Measurements from ENCODE around the gene AFF3. TPM values are rescaled to one million over a fixed set of nuclear protein-coding genes. Genes with fewer than 3 reads are reported as not detected.
"Not testable (repeated sequence)": the region's sequence is repeated elsewhere in the genome, so short reads cannot be mapped to it uniquely, and the experiment has no call there.

Gene AFF3
- total RNA-seq, 5 donors from 2014 or later (not counting 1 experiment from before 2014, with no cell fraction given), result 9.9 to 23.5 (median 11.5) TPM

DNA sequence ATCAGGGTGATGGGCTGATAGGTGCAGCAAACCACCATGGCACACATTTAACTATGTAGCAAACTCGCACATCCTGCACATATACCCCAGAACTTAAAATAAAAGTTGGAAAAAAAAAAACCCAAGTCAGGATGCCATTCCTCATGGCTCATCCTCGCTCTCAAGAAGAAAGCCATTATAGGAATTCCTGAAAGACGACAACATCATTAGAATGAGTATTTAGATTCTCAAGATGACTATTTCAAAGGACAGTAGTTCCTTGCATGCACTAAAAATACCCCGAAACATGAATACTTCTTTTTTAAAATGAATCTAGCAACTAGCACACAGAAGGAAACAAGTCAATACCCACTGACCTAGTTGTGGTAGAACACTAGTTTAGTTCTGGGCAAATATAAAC is 366.8 kb downstream of the AFF3 start:
- peaks cover 7 to 26% (median 22%) of the 10 kb centered on the region in 3 donors for H3K9me3 Mint-ChIP-seq

DNA sequence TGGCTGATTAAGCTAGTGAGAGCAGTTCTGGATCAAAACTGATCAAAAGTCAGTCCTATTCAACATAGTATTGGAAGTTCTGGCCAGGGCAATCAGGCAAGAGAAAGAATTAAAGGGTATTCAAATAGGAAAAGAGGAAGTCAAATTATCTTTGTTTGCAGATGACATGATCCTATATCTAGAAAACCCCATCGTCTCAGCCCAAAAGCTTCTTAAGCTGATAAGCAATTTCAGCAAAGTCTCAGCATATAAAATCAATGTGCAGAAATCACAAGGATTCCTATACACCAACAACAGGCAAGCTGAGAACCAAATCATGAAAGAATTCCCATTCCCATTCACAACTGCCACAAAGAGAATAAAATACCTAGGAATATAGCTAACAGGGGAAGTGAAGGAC is 368.7 kb downstream of the AFF3 start:
- DNase-seq; H3K27me3 Mint-ChIP-seq; H3K4me3 ChIP-seq (ENCODE audit: control insufficient read depth in 1 of 2, extremely low read depth in 1 of 2, low read length in 1 of 2); H3K27ac ChIP-seq (ENCODE audit: low read length); CTCF ChIA-PET; H3K9me3 ChIP-seq; H3K36me3 ChIP-seq (ENCODE audit: control insufficient read depth in 2 of 2, extremely low read depth in 1 of 2, insufficient read depth in 1 of 2, low read length in 1 of 2); ATAC-seq (replicated peaks in 1 of 4); H3K27ac Mint-ChIP-seq; H3K4me3 Mint-ChIP-seq; H3K4me1 ChIP-seq (ENCODE audit: control insufficient read depth in 1 of 2, extremely low read depth in 1 of 2, insufficient read depth in 2 of 2, low read length in 2 of 2); H3K4me1 Mint-ChIP-seq; POLR2A ChIA-PET; H3K27me3 ChIP-seq (replicated peaks in 1 of 2; ENCODE audit: control insufficient read depth in 2 of 2, extremely low read depth in 1 of 2, insufficient read depth in 2 of 2, low read length in 1 of 2): not testable (repeated sequence)
- H3K36me3 Mint-ChIP-seq, result peaks cover 16% of the 10 kb centered on the region
- peaks cover 8 to 17% (median 11%) of the 10 kb centered on the region in 3 donors for H3K9me3 Mint-ChIP-seq
- no CpG with 5 or more reads among the region's 1 CpG for WGBS (ENCODE audit: insufficient coverage)

More for the DNA sequence above, 366.8 kb downstream of the AFF3 start:
- no peak for ATAC-seq (replicated peaks in 1 of 4)
- Mint-ChIP-seq H3K36me3 (peaks cover 19% of the 10 kb centered on the region), H3K27ac (no peak overlapping the region), H3K4me1 (peaks cover 0 to 5% (median 0%) of the 10 kb centered on the region in 3 donors), H3K27me3 (peaks cover 0 to 3% of the 10 kb centered on the region in 2 donors), H3K4me3 (no peak overlapping the region)
- H3K27ac ChIP-seq (ENCODE audit: low read length), result no peak overlapping the region
- H3K9me3 ChIP-seq, result no peaks in the 10 kb centered on the region
- WGBS (ENCODE audit: insufficient coverage), result no CpG with 5 or more reads among the region's 4 CpGs
- ChIA-PET CTCF (no interaction called here), POLR2A (no interaction called here)
- no peaks in the 10 kb centered on the region for H3K36me3 ChIP-seq (ENCODE audit: control insufficient read depth in 2 of 2, extremely low read depth in 1 of 2, insufficient read depth in 1 of 2, low read length in 1 of 2)
- H3K4me3 ChIP-seq (ENCODE audit: control insufficient read depth in 1 of 2, extremely low read depth in 1 of 2, low read length in 1 of 2), result no peak overlapping the region
- no peaks in the 10 kb centered on the region for H3K27me3 ChIP-seq (replicated peaks in 1 of 2; ENCODE audit: control insufficient read depth in 2 of 2, extremely low read depth in 1 of 2, insufficient read depth in 2 of 2, low read length in 1 of 2)
- no peak for DNase-seq
- H3K4me1 ChIP-seq (ENCODE audit: control insufficient read depth in 1 of 2, extremely low read depth in 1 of 2, insufficient read depth in 2 of 2, low read length in 2 of 2), result no peaks in the 10 kb centered on the region

DNA sequence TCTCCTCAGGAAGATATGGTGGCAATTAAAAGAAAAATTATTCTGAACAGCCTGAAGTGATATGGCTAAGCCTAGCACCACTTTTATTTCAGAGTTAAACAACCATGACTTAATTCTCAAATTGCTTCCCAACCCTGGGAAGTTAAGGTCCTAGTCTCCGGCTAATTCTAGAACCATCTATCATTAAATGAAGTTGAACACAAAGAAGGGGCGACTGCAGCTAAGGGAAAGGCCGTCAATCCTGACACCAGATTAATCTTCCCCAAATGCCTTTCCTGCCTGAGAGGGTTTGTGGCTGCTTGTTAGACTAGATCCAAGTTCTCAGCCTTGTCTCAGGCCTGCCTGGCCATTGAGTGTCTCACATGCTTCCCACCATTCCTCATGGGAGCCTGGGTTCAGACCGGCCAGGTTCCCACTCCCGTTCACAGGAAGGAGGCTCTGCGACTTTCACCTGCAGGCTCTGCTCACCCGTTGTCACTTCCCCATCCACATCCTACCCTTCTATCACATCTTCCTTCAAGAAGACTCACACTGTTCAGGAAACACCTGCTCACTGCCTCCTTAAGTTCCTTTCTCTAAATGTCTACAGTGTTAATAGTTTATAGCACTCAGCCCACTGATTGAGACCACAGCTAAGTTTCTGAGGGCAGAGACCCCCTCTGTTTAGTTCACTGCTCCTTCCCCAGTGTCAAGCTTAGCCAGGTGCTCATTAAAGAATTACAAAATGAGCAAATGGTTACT is 369.6 kb downstream of the AFF3 start:
- Histone ChIP-seq H3K9me3 (no peaks in the 10 kb centered on the region), H3K4me3 (ENCODE audit: control insufficient read depth in 1 of 2, extremely low read depth in 1 of 2, low read length in 1 of 2) (no peak overlapping the region), H3K27ac (ENCODE audit: low read length) (no peak overlapping the region), H3K27me3 (replicated peaks in 1 of 2; ENCODE audit: control insufficient read depth in 2 of 2, extremely low read depth in 1 of 2, insufficient read depth in 2 of 2, low read length in 1 of 2) (peaks cover 0 to 6% of the 10 kb centered on the region in 2 experiments), H3K36me3 (ENCODE audit: control insufficient read depth in 2 of 2, extremely low read depth in 1 of 2, insufficient read depth in 1 of 2, low read length in 1 of 2) (no peaks in the 10 kb centered on the region), H3K4me1 (ENCODE audit: control insufficient read depth in 1 of 2, extremely low read depth in 1 of 2, insufficient read depth in 2 of 2, low read length in 2 of 2) (no peaks in the 10 kb centered on the region)
- ChIA-PET POLR2A (no interaction called here), CTCF (no interaction called here)
- ATAC-seq (replicated peaks in 1 of 4) (no peak), DNase-seq (no peak)
- Mint-ChIP-seq H3K27me3 (peaks cover 0 to 3% of the 10 kb centered on the region in 2 donors), H3K36me3 (peaks cover 9% of the 10 kb centered on the region), H3K9me3 (peaks cover 3 to 11% (median 6%) of the 10 kb centered on the region in 3 donors), H3K4me3 (no peak overlapping the region), H3K4me1 (peaks cover 0 to 5% (median 0%) of the 10 kb centered on the region in 3 donors), H3K27ac (no peak overlapping the region)
- 44% methylated on average over 4 of the region's 7 CpGs for WGBS (ENCODE audit: insufficient coverage)

DNA sequence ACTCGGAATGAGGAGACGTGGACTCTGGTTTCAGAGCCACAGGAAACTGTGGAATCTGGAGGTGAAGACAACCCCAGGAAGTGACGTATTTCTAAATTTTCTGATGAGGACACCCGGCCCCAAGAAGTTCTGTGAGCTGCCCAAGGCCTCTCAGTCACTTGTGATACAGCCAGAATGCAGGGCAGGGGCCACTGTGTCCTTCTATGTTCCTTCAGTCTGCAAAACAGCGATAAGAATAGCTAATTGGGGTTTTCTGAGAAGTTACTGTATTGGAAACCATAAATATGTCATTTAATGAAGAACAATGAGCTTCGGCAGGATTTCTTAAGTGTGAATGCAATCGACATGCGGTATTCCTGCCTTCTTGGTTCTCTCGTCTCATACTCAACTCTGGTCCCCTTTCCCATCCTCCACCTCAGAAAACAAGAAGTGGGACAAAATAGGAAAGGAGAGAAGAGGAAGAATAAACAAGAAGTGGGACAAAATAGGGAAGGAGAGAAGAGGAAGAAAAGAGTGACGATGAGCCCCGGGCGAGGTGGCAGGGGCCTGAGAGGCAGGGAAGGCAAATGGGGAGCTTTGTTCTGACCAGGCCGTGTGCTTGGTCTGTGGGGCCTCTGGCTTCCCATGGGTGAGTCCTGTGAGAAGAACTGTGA is 370.6 kb downstream of the AFF3 start:
- Histone ChIP-seq H3K27me3 (replicated peaks in 1 of 2; ENCODE audit: control insufficient read depth in 2 of 2, extremely low read depth in 1 of 2, insufficient read depth in 2 of 2, low read length in 1 of 2) (peaks cover 0 to 6% of the 10 kb centered on the region in 2 experiments), H3K27ac (ENCODE audit: low read length) (no peak overlapping the region), H3K9me3 (no peaks in the 10 kb centered on the region), H3K4me3 (ENCODE audit: control insufficient read depth in 1 of 2, extremely low read depth in 1 of 2, low read length in 1 of 2) (no peak overlapping the region), H3K4me1 (ENCODE audit: control insufficient read depth in 1 of 2, extremely low read depth in 1 of 2, insufficient read depth in 2 of 2, low read length in 2 of 2) (no peaks in the 10 kb centered on the region), H3K36me3 (ENCODE audit: control insufficient read depth in 2 of 2, extremely low read depth in 1 of 2, insufficient read depth in 1 of 2, low read length in 1 of 2) (no peaks in the 10 kb centered on the region)
- Mint-ChIP-seq H3K27me3 (peaks cover 0 to 3% of the 10 kb centered on the region in 2 donors), H3K9me3 (peaks cover 3 to 11% (median 6%) of the 10 kb centered on the region in 3 donors), H3K36me3 (peaks cover 9% of the 10 kb centered on the region), H3K4me3 (no peak overlapping the region), H3K4me1 (peaks cover 0 to 5% (median 0%) of the 10 kb centered on the region in 3 donors), H3K27ac (peak overlapping the region in 1 of 2 donors; percentile 38)
- 75% methylated on average over 4 of the region's 13 CpGs for WGBS (ENCODE audit: insufficient coverage)
- DNase-seq (peak in 1 of 35 experiments; percentile 16), ATAC-seq (replicated peaks in 1 of 4) (no peak)
- POLR2A ChIA-PET, result no interaction called here
- CTCF ChIA-PET, result interaction anchor here in 1 of 2 donors (0.9 kb wide), 1 partner anchor 53 kb away, joined by 3 read pairs; no protein-coding TSS in a partner anchor

DNA sequence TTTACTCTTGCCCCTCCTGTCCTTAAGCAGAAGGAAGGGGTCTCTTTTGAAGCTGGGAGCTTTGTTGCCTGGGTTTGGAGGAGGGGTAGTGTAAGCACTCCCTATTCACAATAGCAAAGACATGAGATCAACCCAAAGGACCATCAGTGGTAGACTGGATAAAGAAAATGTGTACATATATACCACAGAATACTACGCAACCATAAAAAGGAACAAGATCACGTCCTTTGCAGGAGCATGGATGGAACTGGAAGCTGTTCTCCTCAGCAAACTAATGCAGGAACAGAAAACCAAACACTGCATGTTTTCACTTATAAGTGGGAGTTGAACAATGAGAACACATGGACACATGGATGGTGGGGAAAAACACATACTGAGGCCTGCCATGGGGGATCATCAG is 371.5 kb downstream of the AFF3 start:
- Mint-ChIP-seq H3K36me3 (peaks cover 9% of the 10 kb centered on the region), H3K27me3 (peaks cover 0 to 3% of the 10 kb centered on the region in 2 donors), H3K4me1 (peaks cover 0 to 5% (median 0%) of the 10 kb centered on the region in 3 donors), H3K4me3 (no peak overlapping the region), H3K9me3 (peaks cover 3 to 11% (median 6%) of the 10 kb centered on the region in 3 donors), H3K27ac (no peak overlapping the region)
- Histone ChIP-seq H3K4me3 (ENCODE audit: control insufficient read depth in 1 of 2, extremely low read depth in 1 of 2, low read length in 1 of 2) (no peak overlapping the region), H3K36me3 (ENCODE audit: control insufficient read depth in 2 of 2, extremely low read depth in 1 of 2, insufficient read depth in 1 of 2, low read length in 1 of 2) (no peaks in the 10 kb centered on the region), H3K27ac (ENCODE audit: low read length) (no peak overlapping the region), H3K27me3 (replicated peaks in 1 of 2; ENCODE audit: control insufficient read depth in 2 of 2, extremely low read depth in 1 of 2, insufficient read depth in 2 of 2, low read length in 1 of 2) (peaks cover 0 to 6% of the 10 kb centered on the region in 2 experiments), H3K9me3 (no peaks in the 10 kb centered on the region), H3K4me1 (ENCODE audit: control insufficient read depth in 1 of 2, extremely low read depth in 1 of 2, insufficient read depth in 2 of 2, low read length in 2 of 2) (no peaks in the 10 kb centered on the region)
- ChIA-PET POLR2A (no interaction called here), CTCF (interaction anchor here in 1 of 2 donors (0.9 kb wide), 1 partner anchor 54 kb away, joined by 3 read pairs; no protein-coding TSS in a partner anchor)
- WGBS (ENCODE audit: insufficient coverage), result no CpG with 5 or more reads among the region's 2 CpGs
- DNase-seq, result no peak
- ATAC-seq (replicated peaks in 1 of 4), result no peak

DNA sequence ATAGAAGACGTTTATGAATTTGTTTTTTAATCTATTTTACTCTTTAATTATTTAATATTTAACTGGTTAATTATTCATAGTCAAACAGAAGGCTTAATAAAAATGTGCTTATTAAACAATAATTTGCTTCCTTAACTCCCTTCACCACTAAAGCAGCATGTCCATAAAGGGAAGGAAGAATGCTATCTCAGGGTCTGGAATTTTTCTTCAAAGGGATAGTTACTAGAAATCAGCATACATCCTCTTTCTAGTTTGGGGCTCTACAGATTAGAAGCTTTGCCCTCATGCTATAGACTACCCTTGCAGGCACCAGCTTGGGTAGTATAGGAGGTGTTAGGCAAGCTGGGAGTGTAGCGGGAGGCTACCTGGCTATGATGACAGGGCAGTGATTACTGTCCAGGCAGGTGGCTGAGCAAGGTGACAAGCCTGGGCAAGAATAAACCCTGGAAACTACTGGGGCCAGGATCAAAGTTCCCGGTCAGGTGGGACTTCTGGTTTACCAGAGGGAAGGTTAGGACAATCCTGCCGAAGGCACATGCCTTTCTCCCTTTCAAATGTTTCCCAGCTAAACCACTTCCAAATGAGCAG is 376.6 kb downstream of the AFF3 start:
- H3K36me3 ChIP-seq (ENCODE audit: control insufficient read depth in 2 of 2, extremely low read depth in 1 of 2, insufficient read depth in 1 of 2, low read length in 1 of 2), result no peaks in the 10 kb centered on the region
- no peaks in the 10 kb centered on the region for H3K4me1 Mint-ChIP-seq
- H3K27ac Mint-ChIP-seq, result no peak overlapping the region
- H3K27me3 ChIP-seq (replicated peaks in 1 of 2; ENCODE audit: control insufficient read depth in 2 of 2, extremely low read depth in 1 of 2, insufficient read depth in 2 of 2, low read length in 1 of 2), result peaks cover 0 to 7% of the 10 kb centered on the region in 2 experiments
- DNase-seq, result no peak
- no peaks in the 10 kb centered on the region for H3K27me3 Mint-ChIP-seq
- no peak for ATAC-seq (replicated peaks in 1 of 4)
- H3K4me1 ChIP-seq (ENCODE audit: control insufficient read depth in 1 of 2, extremely low read depth in 1 of 2, insufficient read depth in 2 of 2, low read length in 2 of 2), result no peaks in the 10 kb centered on the region
- H3K9me3 Mint-ChIP-seq, result peaks cover 2 to 7% (median 3%) of the 10 kb centered on the region in 3 donors
- no peak overlapping the region for H3K4me3 Mint-ChIP-seq
- no peak overlapping the region for H3K4me3 ChIP-seq (ENCODE audit: control insufficient read depth in 1 of 2, extremely low read depth in 1 of 2, low read length in 1 of 2)
- no peak overlapping the region for H3K27ac ChIP-seq (ENCODE audit: low read length)
- 100% methylated on average over 1 of the region's 4 CpGs for WGBS (ENCODE audit: insufficient coverage)
- POLR2A ChIA-PET, result no interaction called here
- CTCF ChIA-PET, result no interaction called here
- peaks cover 9% of the 10 kb centered on the region for H3K36me3 Mint-ChIP-seq
- no peaks in the 10 kb centered on the region for H3K9me3 ChIP-seq

All from T-cell (primary cell).